ENCODE results near the gene HOXB6. TPM values are rescaled to one million over a fixed set of nuclear protein-coding genes. Genes with fewer than 3 reads are reported as not detected.

HOXB6 gene
- total RNA-seq, 1 donor from 2014 or later: 22.9 TPM

GRCh38 chr17:48568499-48569239, 36.1 kb downstream of the HOXB6 start:
- no peak for DNase-seq (ENCODE audit: low read depth)

- no peak for DNase-seq (ENCODE audit: low read depth)
Measured at GRCh38 chr17:48567646-48568354, 37.0 kb downstream of the HOXB6 start.

DNA sequence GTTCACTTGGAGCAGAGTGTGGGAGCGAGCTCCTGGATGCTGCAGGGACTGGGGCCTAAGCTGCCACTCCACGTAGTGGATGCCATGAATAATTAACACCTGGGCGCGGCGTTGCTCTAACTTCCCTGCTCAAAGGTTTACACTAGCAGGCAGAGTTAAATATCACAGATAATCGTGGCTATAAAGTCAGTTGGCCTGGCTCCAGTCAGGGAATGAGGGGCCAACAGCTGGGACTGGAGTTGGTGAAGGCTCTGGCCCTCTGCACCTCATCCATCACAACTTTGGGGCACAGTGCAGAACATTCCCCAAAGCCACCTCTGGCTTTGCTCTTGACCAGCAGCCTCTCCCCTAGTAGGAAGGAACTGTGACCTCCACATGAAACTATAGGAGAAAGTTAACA, 37.6 kb downstream of the HOXB6 start:
- no peak for DNase-seq (ENCODE audit: low read depth)

DNA sequence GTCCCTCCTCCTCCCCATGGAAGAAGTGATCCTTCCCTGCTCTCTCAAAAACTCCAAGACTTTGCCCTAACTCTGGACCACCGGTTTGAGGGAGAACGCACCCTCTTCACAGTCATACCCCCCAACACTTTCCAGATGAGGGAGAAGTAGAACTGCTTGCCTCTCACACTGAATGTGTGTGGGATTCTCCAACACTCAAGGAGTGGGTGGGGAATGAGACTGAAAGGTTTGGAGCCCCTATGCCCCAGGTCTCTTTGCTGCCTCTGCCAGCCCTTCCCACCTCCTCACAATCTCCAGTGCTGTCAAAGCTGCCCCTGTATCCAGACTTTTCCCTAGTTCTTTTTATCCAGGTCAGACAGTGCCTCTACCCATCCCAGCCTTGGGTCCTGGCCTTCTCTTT, 38.1 kb downstream of the HOXB6 start:
- DNase-seq (ENCODE audit: low read depth): no peak

GRCh38 chr17:48565925-48566710, 38.7 kb downstream of the HOXB6 start:
- no peak for DNase-seq (ENCODE audit: low read depth)

GRCh38 chr17:48565022-48565554, 39.7 kb downstream of the HOXB6 start:
- no peak for DNase-seq (ENCODE audit: low read depth)

- no peak for DNase-seq (ENCODE audit: low read depth)
Measured at GRCh38 chr17:48564188-48565021, 40.4 kb downstream of the HOXB6 start.

DNA sequence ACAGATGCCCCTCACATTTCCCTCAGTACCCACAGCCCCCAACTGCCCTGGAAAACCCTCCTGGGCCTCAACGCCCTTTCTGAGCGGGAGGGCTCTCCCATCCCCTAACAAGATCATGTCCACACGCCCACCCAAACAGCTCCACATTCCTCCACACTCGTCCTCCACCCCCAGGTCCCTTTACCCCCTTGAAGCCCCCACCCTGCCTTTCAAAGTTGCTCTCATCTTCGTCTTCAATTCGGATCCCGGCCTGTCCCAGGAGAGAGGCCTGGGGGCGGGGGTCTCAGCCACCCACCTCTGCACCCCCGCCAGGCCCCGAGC, 41.0 kb downstream of the HOXB6 start:
- no peak for DNase-seq (ENCODE audit: low read depth)

- DNase-seq (ENCODE audit: low read depth): no peak
Measured at GRCh38 chr17:48563385-48563838, 41.4 kb downstream of the HOXB6 start.

GRCh38 chr17:48562934-48563333, 41.9 kb downstream of the HOXB6 start:
- no peak for DNase-seq (ENCODE audit: low read depth)

DNA sequence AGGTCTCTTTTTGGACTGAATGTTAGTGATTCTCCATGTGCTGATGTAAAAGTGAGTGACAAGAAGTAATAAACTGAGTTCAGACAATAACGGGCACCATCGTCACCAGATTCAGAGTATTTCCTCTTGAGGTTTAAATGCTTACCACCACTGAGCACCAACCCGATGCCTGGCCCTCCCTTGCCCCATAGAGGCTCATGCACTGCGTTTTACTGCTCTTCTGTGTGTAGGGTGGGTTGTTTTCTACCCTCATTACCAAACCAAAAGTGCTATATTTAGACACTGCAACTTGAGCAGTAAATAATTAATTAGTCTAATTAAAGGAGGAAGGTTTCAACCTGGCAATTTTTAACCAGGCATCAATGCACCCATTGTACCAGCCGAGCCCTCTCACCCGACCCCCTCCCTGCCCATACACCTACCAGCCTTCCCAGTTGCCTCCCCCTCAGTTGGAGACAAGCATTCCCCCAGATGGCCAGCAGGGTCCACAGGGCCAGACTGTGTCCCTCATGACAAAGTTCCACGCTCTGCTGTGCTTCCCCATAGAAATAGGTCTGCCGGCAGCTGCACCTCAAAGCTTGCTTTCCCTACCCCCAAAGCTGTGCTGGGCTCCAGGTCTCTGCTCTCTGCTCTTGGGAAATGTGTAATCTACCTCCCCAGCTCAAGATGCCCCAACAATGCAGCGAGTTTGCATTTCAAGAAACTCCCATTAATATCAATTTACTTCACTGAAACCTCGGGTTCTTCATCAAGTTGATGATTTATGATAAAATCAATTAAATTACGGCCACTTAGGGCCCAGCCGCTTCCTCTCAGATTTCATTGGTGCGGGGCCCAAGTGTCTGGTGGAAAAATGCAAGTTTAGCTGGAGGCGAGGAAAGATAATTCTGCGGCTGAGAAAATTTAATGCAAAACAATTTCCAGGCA, 42.6 kb downstream of the HOXB6 start:
- no peak for DNase-seq (ENCODE audit: low read depth)

GRCh38 chr17:48559840-48560817, 44.7 kb downstream of the HOXB6 start:
- no peak for DNase-seq (ENCODE audit: low read depth)

GRCh38 chr17:48559122-48559839, 45.5 kb downstream of the HOXB6 start:
- DNase-seq (ENCODE audit: low read depth): no peak

DNA sequence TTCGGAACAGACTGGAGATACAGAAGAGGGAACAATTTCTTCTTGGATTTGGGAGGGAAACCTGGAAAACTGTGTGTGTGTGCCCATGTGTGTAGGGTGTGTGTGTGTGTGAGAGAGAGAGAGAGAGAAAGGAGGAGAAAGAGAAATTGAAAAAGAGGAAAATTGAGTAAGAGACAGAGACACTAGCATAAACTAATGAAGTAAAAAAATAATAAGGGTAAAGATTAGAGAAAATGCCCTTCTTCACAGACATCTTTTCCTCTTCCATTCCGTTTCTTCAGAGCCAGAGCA, 46.0 kb downstream of the HOXB6 start:
- DNase-seq (ENCODE audit: low read depth): no peak

- no peak for DNase-seq (ENCODE audit: low read depth)
Measured at GRCh38 chr17:48558057-48558830, 46.5 kb downstream of the HOXB6 start.

DNA sequence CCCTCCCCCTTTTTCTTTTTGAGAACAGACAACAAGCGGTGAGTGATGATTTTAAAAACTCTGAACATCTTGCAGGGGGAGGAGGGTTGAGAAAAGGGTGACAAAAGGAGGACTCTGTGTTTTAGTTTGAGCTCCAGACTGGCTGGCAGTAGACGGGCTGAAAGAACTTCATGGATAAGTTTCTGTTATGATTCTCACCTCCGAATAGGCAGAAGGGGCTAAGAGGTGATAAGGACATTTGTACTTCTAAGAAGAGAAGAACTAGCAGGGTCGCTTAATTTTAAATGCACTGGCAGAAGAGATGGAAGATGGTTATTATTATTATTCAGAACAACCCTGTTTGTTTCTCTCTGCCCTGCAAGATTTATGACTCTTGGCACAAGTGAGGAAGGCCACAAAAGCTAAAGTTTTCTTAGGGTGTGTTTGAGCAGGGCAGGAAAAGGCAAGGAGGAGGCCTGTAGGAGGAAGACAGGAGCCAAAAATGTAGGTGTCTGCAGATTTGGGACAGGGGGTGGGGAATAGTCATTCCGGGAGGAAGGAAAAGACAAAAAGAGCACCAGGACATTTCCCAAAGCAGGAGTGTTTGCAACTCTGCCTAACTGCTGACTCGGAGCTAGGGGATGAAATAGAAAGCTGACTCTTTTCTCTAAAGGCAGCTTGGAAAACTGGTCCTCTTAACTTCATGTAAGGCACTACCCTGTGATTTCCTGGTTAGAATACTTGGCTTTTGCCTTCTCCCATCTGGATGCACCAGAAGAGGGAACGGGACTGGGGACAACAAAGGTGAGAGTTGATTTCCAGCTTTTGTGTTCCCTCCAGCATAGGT, 48.0 kb downstream of the HOXB6 start:
- no peak for DNase-seq (ENCODE audit: low read depth)

- DNase-seq (ENCODE audit: low read depth): no peak
Measured at GRCh38 chr17:48556229-48556575, 48.6 kb downstream of the HOXB6 start.
